Ureter (tissue), 1 donor: ENCODE results near the gene MLLT10. TPM values are rescaled to one million over a fixed set of nuclear protein-coding genes. Genes with fewer than 3 reads are reported as not detected.

Experiments
- DNase-seq: peaks from one replicate; pipeline ENCODE4 v3.0.0-alpha.2; 2020; ENCODE audit warnings: low spot score
- total RNA-seq: library from RNA; stranded (reverse); gene quantifications from one replicate; pipeline ENCODE4 v1.2.4, GENCODE V29; 2023
- donor health status: DM: yes; HTN: yes; CAD: no.

Gene MLLT10
- total RNA-seq, 1 donor from 2014 or later: 83.7 TPM

DNA sequence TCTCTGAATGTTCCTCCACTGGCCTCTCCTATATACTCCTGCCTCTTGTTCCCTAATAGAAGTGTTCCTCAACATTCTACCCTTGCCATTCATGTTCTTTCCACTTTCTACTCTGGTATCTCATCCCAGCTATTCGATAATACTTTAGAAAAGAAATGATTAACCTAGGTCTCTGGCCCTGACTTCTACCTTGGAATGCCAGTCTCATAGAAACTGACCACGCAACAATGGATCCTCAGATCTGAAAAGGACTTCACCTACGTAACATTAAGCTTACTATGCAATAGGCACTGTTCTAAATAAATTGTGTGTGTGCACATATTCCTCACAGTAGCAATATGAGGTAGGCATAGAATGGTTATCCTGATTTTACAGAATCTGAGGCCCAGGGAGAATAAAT lies 235.0 kb downstream of the MLLT10 start:
- DNase-seq: no peak

DNA sequence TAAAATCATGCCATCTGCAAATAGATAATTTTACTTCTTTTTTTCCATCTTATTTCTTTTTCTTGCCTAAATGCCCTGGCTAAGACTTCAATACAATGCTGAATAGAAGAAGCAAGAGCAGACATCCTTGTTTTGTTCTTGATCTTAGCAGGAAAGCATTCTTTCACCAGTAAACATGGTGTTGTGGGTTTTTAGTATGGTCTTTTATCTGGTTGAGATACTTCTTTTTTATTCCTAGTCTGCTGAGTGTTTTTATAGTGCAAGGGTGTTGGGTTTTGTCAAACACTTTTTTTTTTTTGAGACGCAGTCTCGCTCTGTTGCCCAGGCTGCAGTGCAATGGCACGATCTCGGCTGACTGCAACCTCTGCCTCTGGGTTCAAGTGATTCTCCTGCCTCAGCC lies 237.2 kb downstream of the MLLT10 start:
- no peak for DNase-seq

DNA sequence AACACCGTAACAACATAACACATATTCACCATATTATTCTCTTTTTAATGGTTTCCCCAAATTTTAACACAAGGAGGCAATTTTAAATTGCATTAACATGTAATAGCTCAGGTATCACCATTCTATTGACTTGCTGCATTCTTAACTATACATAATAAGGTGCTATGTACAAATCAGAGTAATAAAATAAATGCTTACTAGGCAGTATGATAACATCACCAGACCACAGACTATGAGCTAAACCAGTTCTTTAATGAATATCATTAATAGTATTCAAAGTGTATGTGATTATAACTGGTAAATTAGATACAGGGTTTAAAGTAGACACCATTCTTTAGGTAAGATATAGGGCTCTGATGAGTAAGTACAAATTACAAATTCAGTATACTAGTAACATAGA lies 242.9 kb downstream of the MLLT10 start:
- no peak for DNase-seq

DNA sequence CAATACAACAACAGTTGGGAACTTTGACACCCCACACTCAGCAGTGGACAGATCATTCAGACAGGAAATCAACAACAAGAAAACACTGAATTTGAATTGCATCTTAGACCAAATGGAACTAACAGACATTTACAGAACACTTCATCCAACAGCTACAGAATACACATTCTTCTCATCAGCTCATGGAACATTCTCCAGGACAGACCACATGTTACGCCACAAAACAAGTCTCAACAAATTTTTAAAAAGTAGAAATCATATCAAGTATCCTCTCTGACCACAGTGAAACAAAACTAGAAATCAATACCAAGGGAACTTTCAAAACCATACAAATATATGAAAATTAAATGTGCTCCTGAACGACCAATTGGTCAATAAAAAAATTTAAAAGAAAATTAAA lies 257.2 kb downstream of the MLLT10 start:
- DNase-seq: no peak

Other genes with a start within 250 kb of the MLLT10 start
- gene SKIDA1, start 8.6 kb upstream of the MLLT10 start, total RNA-seq: 3.6 TPM